GM23338 (cell line): ENCODE measurements around the gene CTDSPL.
"Not testable (repeated sequence)": the region's sequence is repeated elsewhere in the genome, so short reads cannot be mapped to it uniquely, and the experiment has no call there.

Experiments used
- CTCF ChIP-seq, 2 experiments: fragments of 200-600 bp in 1 of 2; sonication (generic) in 1 of 2; conservative IDR thresholded peaks; 2 replicates each; pipeline versions ENCODE4 v1.5.1 to v1.6.1; 2016 to 2017; ENCODE audit warnings: antibody characterized with exemption in 2 of 2, low read depth in 2 of 2, mild to moderate bottlenecking in 2 of 2, moderate library complexity in 1 of 2
- EZH2 ChIP-seq: fragments of 200-600 bp; sonication (generic); IDR thresholded peaks from one replicate; pipeline ENCODE4 v1.8.0; 2017; ENCODE audit warnings: antibody characterized with exemption, mild to moderate bottlenecking, low read depth; ENCODE audit not compliant: unreplicated experiment
- EZH2phosphoT487 ChIP-seq: fragments of 200-600 bp; sonication (generic); IDR thresholded peaks from one replicate; pipeline ENCODE4 v1.8.1; 2018; ENCODE audit warnings: antibody characterized with exemption; ENCODE audit not compliant: unreplicated experiment
- POLR2AphosphoS5 ChIP-seq: IDR thresholded peaks from 2 replicates; pipeline ENCODE4 v1.6.1; 2016; ENCODE audit warnings: antibody characterized with exemption, low read depth

GRCh38 chr3:37988376-37988775, 126.7 kb downstream of the CTDSPL start:
- not testable (repeated sequence) for TF ChIP-seq CTCF (conservative IDR thresholded peaks at IDR 0.05; ENCODE audit: low read depth in 2 of 2); EZH2; POLR2AphosphoS5; EZH2phosphoT487
